BE2C (cell line): ENCODE measurements around the gene HUWE1.

Experiments
- DNase-seq: peaks from one replicate; pipeline ENCODE4 v3.0.0-alpha.2; 2020
- H3K27me3 ChIP-seq: fragments of 250-450 bp; sonication (Bioruptor Pico); 2 replicates; pipeline ENCODE4 v1.5.1; 2020; ENCODE audit warnings: mild to moderate bottlenecking
- H3K36me3 ChIP-seq: fragments of 250-450 bp; sonication (Bioruptor Pico); 2 replicates; pipeline ENCODE4 v1.5.1; 2020; ENCODE audit warnings: mild to moderate bottlenecking
- H3K4me1 ChIP-seq: fragments of 250-450 bp; sonication (Bioruptor Pico); 2 replicates; pipeline ENCODE4 v1.5.1; 2020
- H3K4me3 ChIP-seq: 2 replicates; pipeline ENCODE4 v1.5.1; 2011; ENCODE audit warnings: low read depth, low read length
- H3K9me3 ChIP-seq: fragments of 250-450 bp; sonication (Bioruptor Pico); 2 replicates; pipeline ENCODE4 v1.5.1; 2020
- TF ChIP-seq, protein P1 (sequence below): IDR thresholded peaks from 2 replicates; pipeline ENCODE4 v1.5.1; 2012; ENCODE audit warnings: mild to moderate bottlenecking, low read depth, low read length

Gene HUWE1

DNA sequence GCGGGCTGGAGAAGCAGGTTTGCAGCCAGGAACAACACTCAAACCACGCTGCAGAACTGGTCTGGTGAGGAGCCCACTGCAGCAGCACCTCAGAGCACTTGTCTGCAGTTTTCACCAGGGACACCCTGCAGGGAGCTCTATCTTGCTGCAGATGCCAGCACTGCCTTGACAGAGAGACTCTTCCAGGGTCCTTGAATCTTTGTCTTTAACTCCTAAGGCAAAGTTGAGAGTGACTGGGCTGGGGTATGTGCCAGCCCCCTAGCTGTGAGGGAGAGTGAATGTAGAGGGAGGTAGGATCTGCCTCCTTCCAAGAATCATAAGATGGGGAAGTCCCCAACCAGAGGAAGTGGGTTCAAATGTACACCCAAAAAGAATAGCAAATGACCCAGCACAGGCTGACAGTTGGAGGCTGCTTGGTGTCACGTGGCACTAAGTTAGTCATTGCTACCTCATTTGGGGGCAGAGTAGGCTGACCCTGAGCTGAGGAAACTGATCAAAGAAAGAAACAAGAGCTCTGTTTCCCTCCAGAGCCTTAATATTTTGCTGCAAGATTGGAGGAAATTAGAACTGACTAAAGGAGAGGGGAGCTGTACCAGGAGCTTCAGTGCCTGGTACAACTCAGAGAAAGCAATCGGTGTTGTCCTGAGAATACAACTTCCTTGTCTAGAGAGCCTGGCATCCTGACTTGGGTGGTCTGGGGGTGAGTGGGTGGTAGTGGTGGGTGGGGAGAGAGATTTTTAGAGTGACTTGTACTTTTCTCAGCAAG, 28.2 kb upstream of the HUWE1 start:
- Histone ChIP-seq H3K36me3 (no peaks in the 10 kb centered on the region), H3K27me3 (no peaks in the 10 kb centered on the region), H3K4me3 (no peak overlapping the region), H3K4me1 (no peaks in the 10 kb centered on the region), H3K9me3 (no peaks in the 10 kb centered on the region)
- TF ChIP-seq, protein P1, sequence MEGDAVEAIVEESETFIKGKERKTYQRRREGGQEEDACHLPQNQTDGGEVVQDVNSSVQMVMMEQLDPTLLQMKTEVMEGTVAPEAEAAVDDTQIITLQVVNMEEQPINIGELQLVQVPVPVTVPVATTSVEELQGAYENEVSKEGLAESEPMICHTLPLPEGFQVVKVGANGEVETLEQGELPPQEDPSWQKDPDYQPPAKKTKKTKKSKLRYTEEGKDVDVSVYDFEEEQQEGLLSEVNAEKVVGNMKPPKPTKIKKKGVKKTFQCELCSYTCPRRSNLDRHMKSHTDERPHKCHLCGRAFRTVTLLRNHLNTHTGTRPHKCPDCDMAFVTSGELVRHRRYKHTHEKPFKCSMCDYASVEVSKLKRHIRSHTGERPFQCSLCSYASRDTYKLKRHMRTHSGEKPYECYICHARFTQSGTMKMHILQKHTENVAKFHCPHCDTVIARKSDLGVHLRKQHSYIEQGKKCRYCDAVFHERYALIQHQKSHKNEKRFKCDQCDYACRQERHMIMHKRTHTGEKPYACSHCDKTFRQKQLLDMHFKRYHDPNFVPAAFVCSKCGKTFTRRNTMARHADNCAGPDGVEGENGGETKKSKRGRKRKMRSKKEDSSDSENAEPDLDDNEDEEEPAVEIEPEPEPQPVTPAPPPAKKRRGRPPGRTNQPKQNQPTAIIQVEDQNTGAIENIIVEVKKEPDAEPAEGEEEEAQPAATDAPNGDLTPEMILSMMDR: no peak
- no peak for DNase-seq

DNA sequence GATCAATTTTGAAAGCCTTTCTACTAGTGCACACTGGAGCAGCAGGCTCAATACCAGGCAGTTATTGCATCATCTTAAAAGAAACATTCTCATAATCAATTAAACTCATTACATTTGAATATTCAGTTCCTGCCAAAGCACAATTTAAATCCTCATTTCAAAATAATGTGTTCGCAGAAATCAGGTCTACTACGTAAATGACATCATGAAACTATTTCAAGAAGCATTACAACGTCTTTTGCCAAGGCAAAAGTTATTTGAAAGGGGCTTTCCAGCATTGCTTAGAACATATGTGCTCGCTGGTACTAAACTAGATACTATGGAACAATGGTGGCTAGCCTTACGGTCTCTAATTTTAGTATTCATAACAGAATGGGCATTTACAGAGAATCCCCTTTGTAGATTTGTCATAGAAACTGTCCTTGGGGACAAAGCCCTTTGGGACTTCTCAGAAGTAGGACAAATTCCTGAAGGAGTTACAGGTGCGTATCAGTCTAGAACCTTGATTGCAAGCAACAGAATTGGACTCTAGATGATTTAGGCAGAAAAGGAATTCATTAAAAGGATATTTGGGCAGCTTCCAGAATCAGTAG, 27.6 kb upstream of the HUWE1 start:
- Histone ChIP-seq H3K27me3 (no peaks in the 10 kb centered on the region), H3K36me3 (no peaks in the 10 kb centered on the region), H3K4me1 (no peaks in the 10 kb centered on the region), H3K4me3 (no peak overlapping the region), H3K9me3 (no peaks in the 10 kb centered on the region)
- TF ChIP-seq, protein P1: no peak
- no peak for DNase-seq

DNA sequence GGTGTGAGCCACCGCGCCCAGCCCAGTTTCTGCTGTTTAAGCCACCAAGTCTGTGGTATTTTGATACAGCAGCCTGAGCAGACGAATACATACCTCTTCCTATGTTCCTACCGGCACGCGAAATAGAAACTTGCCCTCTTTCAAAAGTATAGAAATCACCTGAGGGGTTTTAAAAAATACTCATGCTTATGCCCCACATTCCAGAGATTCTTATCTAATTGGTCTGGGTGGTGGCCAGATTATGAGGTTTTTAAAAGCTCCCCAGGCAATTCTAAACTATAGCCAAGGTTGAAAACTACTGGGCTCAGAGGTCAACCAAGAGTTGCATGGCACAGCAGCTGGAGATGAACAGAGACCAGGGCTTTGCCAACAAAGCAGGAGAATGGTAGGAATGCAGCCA, 24.9 kb upstream of the HUWE1 start:
- Histone ChIP-seq H3K4me3 (no peak overlapping the region), H3K9me3 (no peaks in the 10 kb centered on the region), H3K4me1 (no peaks in the 10 kb centered on the region), H3K36me3 (no peaks in the 10 kb centered on the region), H3K27me3 (no peaks in the 10 kb centered on the region)
- TF ChIP-seq, protein P1: no peak
- DNase-seq: no peak

DNA sequence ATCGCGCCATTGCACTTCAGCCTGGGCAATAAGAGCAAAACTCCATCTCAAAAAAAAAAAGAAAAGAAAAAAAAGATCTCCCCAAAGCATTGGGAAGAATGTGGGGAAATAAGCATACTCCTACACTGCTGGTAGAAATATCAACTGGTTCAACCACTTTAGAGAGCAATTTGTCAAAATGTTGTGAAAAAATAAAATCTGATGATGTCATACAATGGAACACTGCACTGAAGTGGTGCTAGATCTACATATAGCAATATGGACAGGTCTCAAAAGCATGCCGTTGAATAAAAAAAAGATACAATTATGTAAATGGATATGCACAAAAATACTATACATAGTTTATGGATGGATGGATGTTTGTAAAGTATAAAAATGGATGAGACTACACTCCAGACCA, 18.3 kb upstream of the HUWE1 start:
- Histone ChIP-seq H3K36me3 (no peaks in the 10 kb centered on the region), H3K27me3 (no peaks in the 10 kb centered on the region), H3K4me1 (no peaks in the 10 kb centered on the region), H3K9me3 (no peaks in the 10 kb centered on the region), H3K4me3 (no peak overlapping the region)
- DNase-seq: no peak
- TF ChIP-seq, protein P1: no peak

DNA sequence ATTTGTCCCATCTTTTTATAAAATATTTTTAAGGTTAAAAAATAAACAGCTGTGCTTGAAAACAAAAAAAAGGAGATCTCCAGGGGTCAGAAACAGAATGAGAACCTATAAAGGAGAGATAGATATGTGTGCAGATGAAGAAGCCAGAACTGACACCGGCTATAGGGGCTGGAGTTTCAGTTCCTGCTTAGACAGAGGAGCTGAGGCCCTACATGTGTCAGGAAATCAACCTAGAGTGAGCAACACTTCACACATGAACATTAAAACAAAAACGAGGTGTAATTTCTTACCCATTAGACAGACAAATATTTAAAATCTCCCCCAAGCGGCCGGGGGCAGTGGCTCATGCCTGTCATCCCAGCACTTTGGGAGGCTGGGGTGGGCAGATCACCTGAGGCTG, 17.8 kb upstream of the HUWE1 start:
- no peaks in the 10 kb centered on the region for H3K4me1 ChIP-seq
- no peak overlapping the region for H3K4me3 ChIP-seq
- H3K36me3 ChIP-seq: no peaks in the 10 kb centered on the region
- TF ChIP-seq, protein P1: no peak
- no peaks in the 10 kb centered on the region for H3K9me3 ChIP-seq
- no peaks in the 10 kb centered on the region for H3K27me3 ChIP-seq
- no peak for DNase-seq

DNA sequence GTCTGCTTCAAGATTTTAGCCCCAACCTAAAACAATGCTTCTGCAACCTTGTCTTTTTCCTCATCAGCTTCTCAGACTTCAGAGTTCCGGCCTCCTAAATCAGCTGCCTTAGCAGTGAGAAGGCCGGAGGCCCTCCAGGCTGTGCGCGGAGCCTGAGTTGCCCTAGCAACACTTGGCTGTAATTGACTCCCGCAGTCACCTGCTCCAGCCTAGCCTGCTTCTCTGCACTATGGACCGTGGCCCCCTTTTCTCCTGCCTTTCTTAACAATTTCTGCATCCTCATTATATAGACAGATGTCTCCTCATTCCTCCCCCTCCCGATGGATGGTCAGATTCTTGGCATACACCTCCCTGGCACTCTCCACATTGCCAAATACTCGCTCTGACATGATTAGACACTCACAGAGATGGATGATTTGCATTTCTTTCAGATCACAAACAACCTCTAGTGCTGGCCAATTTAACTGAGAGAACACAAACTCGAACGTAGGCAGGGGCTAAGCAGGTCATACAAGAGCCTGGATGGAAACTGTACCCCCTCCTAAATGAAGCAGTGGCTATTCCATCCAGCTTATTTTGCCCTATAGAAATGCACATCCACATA, 9.5 kb upstream of the HUWE1 start:
- no peak for DNase-seq
- no peaks in the 10 kb centered on the region for H3K36me3 ChIP-seq

More for the DNA sequence above, 9.5 kb upstream of the HUWE1 start:
- no peaks in the 10 kb centered on the region for H3K9me3 ChIP-seq
- TF ChIP-seq, protein P1: no peak
- H3K27me3 ChIP-seq: no peaks in the 10 kb centered on the region
- no peaks in the 10 kb centered on the region for H3K4me1 ChIP-seq
- no peak overlapping the region for H3K4me3 ChIP-seq
